Sigmoid colon (tissue), 3 donors: ENCODE data around the gene S100A7A.

Experiments
- POLR2A ChIP-seq, 2 donors: fragments of 450-650 bp; IDR thresholded peaks; one replicate each; pipeline ENCODE4 v1.6.1; 2016; ENCODE audit warnings: antibody characterized with exemption in 2 of 2, mild to moderate bottlenecking in 2 of 2, moderate library complexity in 2 of 2
- TF ChIP-seq, protein P1 (sequence below), 4 experiments: fragments of 450-650 bp in 3 of 4; fragments of 200-600 bp in 1 of 4; IDR thresholded peaks; one replicate each; pipeline ENCODE4 v1.5.1; 2016 to 2019; ENCODE audit warnings: antibody characterized with exemption in 4 of 4, mild to moderate bottlenecking in 3 of 4, moderate library complexity in 2 of 4

DNA sequence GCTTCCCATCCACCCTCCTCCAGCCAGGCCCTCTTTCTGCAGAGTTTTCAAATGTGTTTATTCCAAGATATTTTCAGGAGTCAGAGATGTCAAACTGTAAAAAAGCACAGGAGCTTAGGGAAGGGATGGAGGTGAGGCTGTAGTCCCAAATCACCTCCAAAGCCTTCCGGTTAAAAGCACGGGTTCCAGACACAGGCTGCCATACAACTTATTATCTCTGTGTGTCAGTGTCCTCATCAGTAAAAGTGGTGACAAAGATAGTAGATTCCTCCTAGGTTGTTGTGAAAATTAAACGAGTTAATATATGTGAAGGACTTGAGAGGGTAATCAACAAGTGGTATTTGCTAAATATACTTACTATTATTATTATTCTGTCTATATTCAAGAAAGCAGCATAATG, 15.1 kb downstream of the S100A7A start:
- no peak for TF ChIP-seq POLR2A (IDR thresholded peaks at IDR 0.05)
- TF ChIP-seq, protein P1, sequence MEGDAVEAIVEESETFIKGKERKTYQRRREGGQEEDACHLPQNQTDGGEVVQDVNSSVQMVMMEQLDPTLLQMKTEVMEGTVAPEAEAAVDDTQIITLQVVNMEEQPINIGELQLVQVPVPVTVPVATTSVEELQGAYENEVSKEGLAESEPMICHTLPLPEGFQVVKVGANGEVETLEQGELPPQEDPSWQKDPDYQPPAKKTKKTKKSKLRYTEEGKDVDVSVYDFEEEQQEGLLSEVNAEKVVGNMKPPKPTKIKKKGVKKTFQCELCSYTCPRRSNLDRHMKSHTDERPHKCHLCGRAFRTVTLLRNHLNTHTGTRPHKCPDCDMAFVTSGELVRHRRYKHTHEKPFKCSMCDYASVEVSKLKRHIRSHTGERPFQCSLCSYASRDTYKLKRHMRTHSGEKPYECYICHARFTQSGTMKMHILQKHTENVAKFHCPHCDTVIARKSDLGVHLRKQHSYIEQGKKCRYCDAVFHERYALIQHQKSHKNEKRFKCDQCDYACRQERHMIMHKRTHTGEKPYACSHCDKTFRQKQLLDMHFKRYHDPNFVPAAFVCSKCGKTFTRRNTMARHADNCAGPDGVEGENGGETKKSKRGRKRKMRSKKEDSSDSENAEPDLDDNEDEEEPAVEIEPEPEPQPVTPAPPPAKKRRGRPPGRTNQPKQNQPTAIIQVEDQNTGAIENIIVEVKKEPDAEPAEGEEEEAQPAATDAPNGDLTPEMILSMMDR (IDR thresholded peaks at IDR 0.05), result no peak
